ENCODE measurements around the gene PCBP1. TPM values are rescaled to one million over a fixed set of nuclear protein-coding genes. Genes with fewer than 3 reads are reported as not detected.
"Not testable (repeated sequence)": the region's sequence is repeated elsewhere in the genome, so short reads cannot be mapped to it uniquely, and the experiment has no call there.

PCBP1 gene
- total and polyA plus RNA-seq, 9 of the 15 experiments (the other 6 are each of a cell fraction or from before 2014, with no cell fraction given) = 19.2 to 407 (median 78.1) TPM

GRCh38 chr2:70134323-70134983 is 47.2 kb downstream of the PCBP1 start:
- FAIRE-seq; H3K79me2 ChIP-seq (ENCODE audit: control insufficient read depth, insufficient read depth, low read length); H3K27me3 ChIP-seq (ENCODE audit: control insufficient read depth in 2 of 2, insufficient read depth in 2 of 2, low read length in 2 of 2); BruUV-seq (replicated peaks); H3K36me3 ChIP-seq (ENCODE audit: control insufficient read depth, insufficient read depth, low read length); H3K9me3 ChIP-seq (replicated peaks; ENCODE audit: control insufficient read depth, insufficient read depth, low read depth, low read length); H3K4me2 ChIP-seq (ENCODE audit: insufficient read depth, low read length); H4K20me1 ChIP-seq (replicated peaks; ENCODE audit: control insufficient read depth, insufficient read depth, low read length); intact Hi-C loops (cut with micrococcal nuclease); H3K4me3 ChIP-seq; H3K9me1 ChIP-seq (ENCODE audit: control insufficient read depth, insufficient read depth, low read length): not testable (repeated sequence)
- 79% methylated on average over 9 of the region's 10 CpGs for WGBS (ENCODE audit: insufficient coverage, low coverage, missing lambda C conversion rate)
- ChIA-PET CTCF (ENCODE audit: low intra/inter-chr PET ratio) (interaction anchor here (0.7 kb wide), 1 partner anchor 61 kb away, joined by 5 read pairs; no protein-coding TSS in a partner anchor), POLR2A (interaction anchor here (0.6 to 6.0 kb wide), 7 partner anchors 8 to 221 kb away, joined by 4 to 74 read pairs (median 9); partner anchors contain the start of gene MXD1)
- TF ChIP-seq ZNF639 (CRISPR knock-in tag; conservative IDR thresholded peaks at IDR 0.05 in 1 of 2, IDR thresholded peaks at IDR 0.05 in 1 of 2) (0 out of 4 replicates have a peak, but pooled peaks of 1 of the 2 experiments have one; percentile 11), ZNF395 (CRISPR knock-in tag; IDR thresholded peaks at IDR 0.05) (0 out of 2 replicates have a peak, but pooled peaks have one; percentile 35), PKNOX1 (IDR thresholded peaks at IDR 0.05) (peak; percentile 80), ZBTB11 (CRISPR knock-in tag; IDR thresholded peaks at IDR 0.05) (0 out of 6 replicates have a peak, but pooled peaks of 1 of the 3 experiments have one; percentile 34), ZNF384 (IDR thresholded peaks at IDR 0.05; ENCODE audit: low read depth, low read length) (peak; percentile 61; the same call in 1 of the 2 replicates), ETV1 (tag; conservative IDR thresholded peaks at IDR 0.05; ENCODE audit: low read depth) (0 out of 2 replicates have a peak, but pooled peaks have one; percentile 15)
- peak in 1 of 4 experiments; percentile 9 for DNase-seq (ENCODE audit: extremely low read depth in 1 of 4, low spot score in 3 of 4)
- ATAC-seq = peak; percentile 9; the same call in 2 of the 3 replicates
- Histone ChIP-seq H2AFZ (ENCODE audit: low read depth, low read length) (peak overlapping the region; percentile 90), H3K4me1 (replicated peaks in 1 of 2; ENCODE audit: control insufficient read depth in 2 of 2, insufficient read depth in 2 of 2, low read length in 2 of 2) (peaks cover 45 to 68% of the 10 kb centered on the region in 2 experiments), H3K27ac (ENCODE audit: extremely low read depth, low read depth, low read length) (peak overlapping the region; percentile 95), H3K9ac (ENCODE audit: insufficient read depth in 1 of 2, low read depth in 2 of 2, low read length in 2 of 2) (peak overlapping the region; percentile 54 to 78; a peak in 2 of 4 replicates)
- in situ Hi-C loops (cut with MboI) = loop anchor here (10.0 kb wide), 1 partner anchor 410 kb away; no protein-coding TSS in a partner anchor

Data from K562 (cell line).